ENCODE measurements around the gene PSMC6.

GRCh38 chr14:52706286-52706685, 714 bp upstream of the PSMC6 start:
- TF ChIP-seq POLR2A (IDR thresholded peaks at IDR 0.05) (no peak), POLR2AphosphoS5 (IDR thresholded peaks at IDR 0.05) (no peak), CTCF (IDR thresholded peaks at IDR 0.05) (no peak), EP300 (IDR thresholded peaks at IDR 0.05) (no peak)
